ENCODE measurements around the gene PLEKHA7.

GRCh38 chr11:16982256-16982671 is 31.9 kb downstream of the PLEKHA7 start:
- TF ChIP-seq CTCF (IDR thresholded peaks at IDR 0.05; ENCODE audit: low read depth, low read length, poor library complexity, severe bottlenecking): no peak
- TF ChIP-seq EZH2phosphoT487 (IDR thresholded peaks at IDR 0.05; ENCODE audit: borderline replicate concordance, low read length): no peak

Data from DOHH2 (cell line).